HG03135 (cell line): ENCODE results near the gene MTHFSD.

Experiments used
- ATAC-seq: cut with Tn5 transposase; IDR thresholded peaks from one replicate; pipeline ENCODE4 v1.9.1; 2021; ENCODE audit warnings: mild to moderate bottlenecking, moderate library complexity; ENCODE audit not compliant: unreplicated experiment

The MTHFSD gene

DNA sequence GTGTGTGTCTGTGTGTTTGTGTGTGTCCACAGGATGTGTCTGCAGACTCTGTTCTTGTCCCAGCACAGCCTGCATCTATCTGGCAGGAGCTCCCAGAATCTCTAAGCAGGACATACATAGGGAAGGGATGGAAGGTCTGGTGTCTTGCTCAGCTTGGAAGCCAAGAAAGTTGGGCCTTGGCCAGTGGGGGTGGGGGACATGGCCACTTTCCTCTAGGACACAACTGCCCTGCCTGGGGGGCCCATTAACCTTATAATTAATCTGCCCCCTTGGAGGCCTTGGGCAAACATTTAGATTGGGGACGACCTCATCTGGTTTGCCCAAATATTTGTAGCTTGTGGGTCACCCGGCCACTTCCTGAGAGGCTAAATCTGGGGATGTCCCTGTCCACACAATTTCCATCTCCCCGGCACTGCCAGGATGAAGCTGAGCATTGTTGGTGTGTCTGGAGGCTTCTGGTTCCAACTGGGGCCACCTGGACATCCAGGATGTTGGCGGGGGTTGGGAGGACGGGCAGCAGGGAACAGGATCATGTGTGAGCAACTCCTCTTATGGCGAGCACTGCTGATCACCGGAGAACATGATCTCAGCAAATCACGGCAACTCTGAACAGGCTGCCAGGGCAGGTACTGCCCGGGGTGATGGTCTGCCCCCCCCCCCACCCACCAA is 61.9 kb downstream of the MTHFSD start:
- ATAC-seq = no peak

DNA sequence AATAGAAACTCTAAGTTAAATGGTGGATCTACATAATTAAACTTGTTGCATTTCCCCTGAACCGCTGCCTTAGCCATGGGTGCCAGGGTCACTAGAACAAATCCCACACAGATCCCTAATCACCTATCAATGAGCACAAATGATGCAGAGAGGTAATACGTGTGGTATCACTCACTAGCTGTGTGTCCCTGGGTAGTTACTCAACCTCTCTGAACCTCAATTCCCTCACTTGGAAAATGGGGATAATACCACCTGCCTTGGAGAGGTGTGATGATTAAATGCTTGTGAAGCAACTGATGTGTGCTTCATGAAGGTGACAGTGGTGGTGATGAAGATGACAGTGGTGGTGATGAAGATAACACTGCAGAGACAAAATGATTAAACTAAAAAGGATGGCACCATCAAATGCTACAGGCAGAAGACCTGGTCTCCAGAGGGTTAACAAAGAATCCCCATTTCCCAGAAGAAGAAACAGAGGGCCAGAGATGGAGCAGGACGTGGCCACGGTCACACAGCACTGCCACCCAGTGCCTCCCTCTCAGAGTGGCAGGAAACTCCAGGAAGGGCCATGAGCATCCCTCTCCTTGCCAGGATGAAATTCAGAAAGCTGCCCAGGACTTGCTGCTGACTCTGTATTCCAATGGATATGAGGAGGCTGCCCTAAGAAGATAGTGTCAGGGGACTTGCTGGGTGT is 62.6 kb downstream of the MTHFSD start:
- ATAC-seq = no peak

DNA sequence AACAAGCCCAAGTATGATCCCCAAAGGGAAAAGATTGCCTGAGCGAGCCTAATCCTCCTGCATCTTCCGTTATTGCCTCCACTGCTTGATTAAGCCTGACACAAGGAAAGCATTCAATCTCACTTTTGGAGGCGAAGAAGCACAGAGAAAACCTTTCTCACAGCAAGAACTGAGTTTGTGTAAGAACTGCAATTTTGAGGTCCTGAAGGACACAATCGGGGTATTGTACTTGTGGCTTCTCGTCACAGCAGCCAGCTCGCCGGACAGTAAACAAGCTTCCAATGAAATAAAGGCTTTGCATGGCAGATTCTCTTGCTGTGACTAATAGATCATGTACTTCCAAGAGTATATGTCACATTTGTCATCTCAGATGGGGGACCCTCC is 63.4 kb downstream of the MTHFSD start:
- no peak for ATAC-seq

DNA sequence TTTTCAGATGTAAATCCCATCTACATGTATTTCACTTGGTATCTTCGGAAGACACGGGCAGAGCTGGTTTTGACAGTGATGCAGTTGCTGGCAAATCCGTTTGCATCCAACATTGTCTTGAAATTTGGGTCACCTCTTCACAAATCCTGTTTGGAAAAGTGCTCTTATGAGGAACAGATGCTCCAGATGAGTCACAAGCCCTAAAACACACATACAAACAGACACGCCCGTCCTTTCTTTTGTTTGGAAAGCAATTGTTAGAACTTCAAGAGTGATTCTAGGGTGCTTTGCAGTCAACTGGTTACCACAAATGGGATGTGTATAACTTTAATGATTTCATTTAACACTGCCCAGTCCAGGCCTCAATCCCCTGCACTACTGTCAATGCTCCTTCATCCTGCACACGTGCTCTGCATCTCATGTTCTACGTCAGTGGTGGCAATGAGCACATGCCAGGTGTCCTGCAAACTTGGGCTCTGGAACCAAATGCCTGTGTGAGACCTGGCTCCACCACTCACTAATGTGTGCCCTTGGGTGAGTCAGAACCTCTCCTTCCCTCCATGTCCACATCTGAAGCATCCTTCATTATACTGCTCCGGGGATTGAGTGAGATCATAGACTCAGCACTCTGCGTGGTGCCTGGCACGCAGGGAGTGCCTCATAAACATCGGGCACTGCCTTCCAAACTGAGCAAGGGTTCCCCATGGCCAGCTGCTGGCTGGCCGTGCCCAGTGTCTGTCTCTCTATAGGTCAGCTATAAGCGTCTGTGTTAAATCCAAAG is 64.0 kb downstream of the MTHFSD start:
- ATAC-seq = no peak

DNA sequence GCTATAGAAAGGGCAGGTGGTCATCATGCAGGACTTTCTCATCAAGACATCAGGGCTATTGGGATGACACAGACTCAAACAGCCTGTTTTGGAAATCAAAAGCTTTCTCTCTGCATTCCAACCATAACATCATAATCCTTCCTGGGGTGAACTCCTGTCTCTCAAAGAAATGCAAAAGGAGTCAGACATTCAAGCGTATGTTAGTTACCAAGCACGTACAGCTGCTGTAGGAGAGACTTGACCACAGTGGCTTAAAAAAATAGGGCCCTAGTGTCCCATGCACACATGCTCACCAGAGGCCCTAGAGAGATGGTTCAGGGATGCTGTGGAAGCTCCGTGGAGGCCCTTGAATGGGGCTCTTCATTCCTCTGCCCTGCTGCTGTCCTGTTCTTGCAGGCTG is 69.3 kb downstream of the MTHFSD start:
- ATAC-seq = no peak

DNA sequence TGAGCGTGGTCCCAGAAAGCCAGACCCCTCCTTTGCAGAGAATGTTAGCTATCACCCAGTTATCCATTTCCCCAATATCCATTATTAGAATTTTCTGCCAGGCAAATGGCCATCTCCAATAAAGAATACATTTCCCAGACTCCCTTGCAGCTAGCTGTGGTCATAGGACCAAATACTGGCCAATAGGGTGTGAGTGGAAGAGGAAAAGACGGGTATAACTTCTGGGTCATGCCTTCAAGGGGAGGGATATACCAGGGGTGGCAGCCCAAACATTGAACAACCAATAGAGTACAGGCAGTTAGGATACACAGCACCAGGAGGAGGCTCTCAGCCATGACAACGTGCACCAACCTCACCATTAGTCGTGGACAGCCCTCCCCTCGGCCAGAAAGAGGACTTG is 70.8 kb downstream of the MTHFSD start:
- ATAC-seq = no peak

DNA sequence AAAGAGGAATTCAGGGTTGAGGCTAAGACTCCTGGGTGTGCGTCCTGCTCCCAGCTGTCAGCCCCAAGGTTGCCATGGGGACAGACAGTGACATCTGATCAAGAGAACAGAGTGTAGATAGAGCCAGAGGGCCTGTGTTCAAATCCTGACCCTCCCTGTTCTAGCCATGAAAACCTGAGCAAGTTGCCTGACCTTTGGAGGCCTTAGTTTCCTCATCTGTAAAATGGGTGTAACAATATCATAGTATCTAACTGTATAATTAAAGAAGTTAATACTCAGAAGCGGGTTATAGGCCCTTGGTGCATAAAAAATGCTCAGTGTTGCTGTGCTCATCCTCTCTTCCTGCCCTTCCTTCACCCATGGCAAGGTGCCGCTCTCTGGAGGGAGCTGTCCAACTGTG is 73.4 kb downstream of the MTHFSD start:
- ATAC-seq = no peak

DNA sequence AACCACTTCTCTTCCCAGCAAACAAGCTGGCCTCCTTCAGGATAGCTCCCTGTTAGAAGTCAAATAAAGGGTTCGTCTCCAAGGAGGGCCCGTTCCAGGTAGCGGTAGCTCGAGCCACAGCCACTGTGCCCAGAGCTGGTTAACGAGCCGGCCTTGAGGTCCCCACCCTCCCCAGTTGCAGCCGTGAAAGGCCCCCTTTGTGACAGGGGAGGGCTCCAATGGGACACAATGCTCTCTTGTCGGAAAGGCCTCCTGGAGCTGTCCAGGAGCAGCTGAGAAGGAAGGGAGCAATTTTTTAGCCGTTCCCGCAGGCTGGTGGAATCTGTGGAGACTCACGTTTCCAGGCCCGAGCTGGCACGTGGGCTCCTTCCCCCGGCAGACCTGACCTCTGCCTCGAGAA is 74.6 kb downstream of the MTHFSD start:
- no peak for ATAC-seq
